ENCODE measurements around the gene MATN4.

Gene MATN4

DNA sequence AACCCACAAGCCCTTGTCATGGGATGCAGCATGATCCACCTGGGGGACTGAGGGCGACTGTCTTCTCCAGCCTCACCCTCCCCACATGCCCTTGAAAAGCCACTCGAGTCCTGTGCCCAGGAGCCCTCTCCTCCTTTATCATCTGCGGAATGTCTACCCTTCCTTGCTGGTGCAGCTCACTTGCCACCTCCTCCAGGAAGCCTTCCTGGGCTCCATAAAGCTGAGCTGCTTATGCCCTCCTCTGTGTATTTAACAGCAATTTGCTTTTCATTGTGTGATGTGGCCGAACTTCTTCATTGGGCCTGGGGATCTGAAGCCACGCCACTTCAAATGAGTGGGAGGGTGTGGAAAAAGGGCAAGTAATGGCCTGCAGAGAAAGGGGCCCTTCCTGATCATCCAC is 19.2 kb downstream of the MATN4 start:
- DNase-seq = no peak

- no peak for DNase-seq
Measured at GRCh38 chr20:45288376-45288775, 19.7 kb downstream of the MATN4 start.

DNA sequence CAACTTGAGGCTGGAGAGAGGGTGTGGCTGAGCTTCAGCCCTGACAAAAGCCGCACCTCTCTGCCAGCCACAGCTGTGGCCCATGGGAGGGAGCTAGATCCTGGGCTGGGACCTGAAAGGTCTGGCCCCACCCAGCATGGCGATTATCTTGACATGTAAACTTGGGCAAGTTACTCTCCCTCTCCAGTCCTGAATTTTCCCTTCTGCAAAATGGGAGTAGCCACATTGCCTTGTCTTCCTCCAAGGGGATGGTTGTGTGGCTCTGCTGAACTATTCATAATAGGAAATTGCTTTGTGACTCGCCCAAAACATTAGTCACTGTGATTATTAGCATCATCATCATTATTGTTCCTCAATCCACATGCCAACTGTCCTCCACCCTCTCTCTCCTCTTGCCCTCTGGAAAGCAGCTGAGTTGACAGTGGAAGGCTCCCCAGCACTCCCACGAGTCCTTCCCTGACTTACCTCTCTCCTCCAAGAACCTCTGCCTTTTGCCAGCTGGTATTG is 24.5 kb downstream of the MATN4 start:
- no peak for DNase-seq

GRCh38 chr20:45282700-45283550 is 25.2 kb downstream of the MATN4 start:
- no peak for DNase-seq

DNA sequence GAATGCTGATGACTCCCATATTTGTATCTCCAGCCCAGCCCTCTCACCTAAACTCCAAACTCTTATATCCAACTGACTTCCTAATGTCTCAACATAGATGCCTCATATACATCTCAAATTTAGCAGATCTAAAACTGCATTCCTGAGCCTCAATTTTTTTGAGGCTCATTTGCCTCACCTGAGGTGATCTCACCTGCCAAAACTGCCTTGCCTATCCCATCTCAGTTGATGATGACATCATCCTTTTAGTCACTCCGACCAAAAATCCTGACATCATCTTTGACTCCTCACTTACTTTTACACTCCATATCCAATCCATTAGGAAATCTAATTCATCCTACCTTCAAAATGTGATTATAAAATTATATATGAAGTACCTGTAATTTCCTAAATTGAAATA is 28.1 kb downstream of the MATN4 start:
- DNase-seq = no peak

- DNase-seq = no peak
Measured at GRCh38 chr20:45275338-45275737, 32.8 kb downstream of the MATN4 start.

GRCh38 chr20:45269754-45270270 is 38.3 kb downstream of the MATN4 start:
- DNase-seq = no peak

- DNase-seq = no peak
Measured at GRCh38 chr20:45269056-45269455, 39.0 kb downstream of the MATN4 start.

GRCh38 chr20:45268531-45268930 is 39.6 kb downstream of the MATN4 start:
- DNase-seq = no peak

DNA sequence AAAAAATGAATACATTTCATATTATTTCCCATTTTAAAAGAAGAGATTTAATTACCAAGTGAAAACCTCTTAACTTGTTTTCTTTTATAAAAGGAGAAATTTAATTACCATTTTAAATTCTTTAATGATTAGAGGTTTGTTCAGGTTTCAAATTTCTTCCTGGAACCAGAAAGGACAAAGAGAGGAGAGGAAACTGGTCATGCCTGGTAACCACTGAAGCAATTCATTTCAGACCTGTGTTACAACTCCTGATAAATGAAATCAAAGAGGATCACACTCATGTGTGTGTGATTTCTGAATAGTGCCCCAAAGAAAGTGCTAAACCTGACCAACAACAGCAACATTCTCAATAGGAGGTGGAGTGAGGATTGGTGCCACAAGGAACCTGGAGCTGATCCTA is 41.1 kb downstream of the MATN4 start:
- DNase-seq = no peak

DNA sequence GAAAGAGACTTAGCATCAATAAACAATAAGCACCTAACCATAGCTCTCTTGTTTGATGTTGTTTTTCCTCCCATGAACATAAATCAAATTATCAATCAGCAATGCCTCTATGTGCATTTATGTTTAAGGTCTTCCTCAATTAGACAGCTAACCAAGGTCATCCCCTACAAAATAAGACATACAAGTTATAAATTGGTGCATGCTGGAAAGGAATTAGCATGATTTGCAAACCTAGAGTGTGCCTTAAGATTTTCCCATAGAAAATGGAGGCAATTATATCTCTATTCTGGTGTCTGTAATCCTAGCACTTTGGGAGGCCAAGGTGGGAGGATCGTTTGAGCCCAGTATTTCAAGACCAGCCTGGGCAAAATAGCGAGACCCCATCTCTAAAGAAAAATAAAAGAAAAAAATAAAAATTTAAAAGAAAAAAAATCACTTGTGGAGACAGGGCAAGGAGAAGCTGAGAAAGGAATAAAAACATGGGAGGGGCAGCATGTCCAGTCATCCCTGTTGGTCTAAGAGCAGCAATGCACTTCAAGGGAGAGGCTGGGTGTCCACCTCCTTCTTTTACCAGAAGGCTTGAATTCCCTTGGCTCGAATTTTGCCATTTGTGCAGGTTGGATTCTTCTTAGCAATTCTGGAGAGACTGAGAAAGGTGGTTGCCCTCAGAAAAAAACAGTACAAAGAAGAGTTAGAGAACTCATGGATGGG is 44.4 kb downstream of the MATN4 start:
- no peak for DNase-seq

DNA sequence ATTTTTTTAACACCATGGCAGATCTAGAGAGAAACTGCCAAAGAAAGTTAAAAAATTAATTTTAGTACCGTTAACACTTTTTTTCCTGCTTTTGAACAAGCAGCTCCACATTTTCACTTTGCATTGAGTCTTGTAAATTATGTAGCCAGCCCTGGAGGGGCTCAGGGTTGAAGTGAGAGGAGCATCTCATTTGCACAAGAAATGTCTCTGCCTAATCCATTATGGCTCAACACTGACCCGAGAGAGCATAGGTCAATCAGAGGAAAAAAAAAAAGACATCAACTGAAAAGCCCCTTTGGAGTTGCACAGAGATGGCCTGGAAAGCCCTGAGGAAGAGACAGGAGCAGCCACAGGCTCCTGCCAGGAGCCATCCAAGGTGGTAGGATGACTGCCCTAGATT is 49.4 kb downstream of the MATN4 start:
- no peak for DNase-seq

DNA sequence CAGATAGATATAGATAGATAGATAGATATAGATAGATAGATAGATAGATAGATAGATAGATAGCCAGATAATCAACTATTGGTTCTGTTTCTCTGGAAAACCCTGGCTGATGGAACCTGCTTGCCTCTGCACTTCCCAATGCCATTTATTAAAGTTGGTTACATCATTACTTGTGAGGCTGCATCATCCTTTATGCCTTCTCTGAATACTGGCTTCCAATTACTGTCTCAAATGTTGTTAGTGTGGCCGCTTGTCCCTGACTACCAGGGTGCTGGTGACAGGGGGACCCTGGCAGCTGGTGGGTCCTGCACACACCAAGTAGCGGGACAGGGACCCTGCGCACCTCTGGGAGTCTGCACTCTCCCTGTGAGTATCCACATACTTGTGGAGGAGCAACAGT is 49.8 kb downstream of the MATN4 start:
- DNase-seq = no peak

- DNase-seq = no peak
Measured at GRCh38 chr20:45257711-45258110, 50.4 kb downstream of the MATN4 start.

- no peak for DNase-seq
Measured at GRCh38 chr20:45257161-45257560, 50.9 kb downstream of the MATN4 start.

- DNase-seq = no peak
Measured at GRCh38 chr20:45254383-45255262, 53.5 kb downstream of the MATN4 start, which contains the start of gene SLPI. Gene SLPI, minus strand, starts transcription at chr20:45254564. Its CDS starts 21 bp downstream, at chr20:45254543.

DNA sequence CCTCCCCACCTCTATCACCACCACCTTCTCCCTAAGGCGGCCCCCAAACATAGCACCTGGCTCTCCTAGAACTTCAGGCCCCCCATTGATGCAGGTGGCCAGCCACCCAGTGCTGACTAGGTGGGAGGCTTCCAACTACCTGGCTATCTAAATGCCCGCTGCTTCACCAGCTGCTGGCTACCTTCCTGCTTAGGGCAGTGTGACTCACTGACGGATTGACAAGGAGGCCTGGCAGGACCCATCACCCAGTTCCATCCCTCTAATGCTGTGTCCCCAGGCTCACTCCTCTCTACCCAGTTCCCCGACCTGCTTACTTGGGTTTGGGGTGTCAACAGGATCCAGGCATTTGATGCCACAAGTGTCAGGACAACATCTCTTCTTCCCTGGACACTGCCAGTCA is 54.8 kb downstream of the MATN4 start:
- no peak for DNase-seq

GRCh38 chr20:45251884-45252560 is 56.1 kb downstream of the MATN4 start:
- DNase-seq = no peak

- no peak for DNase-seq
Measured at GRCh38 chr20:45248609-45249008, 59.5 kb downstream of the MATN4 start.

DNA sequence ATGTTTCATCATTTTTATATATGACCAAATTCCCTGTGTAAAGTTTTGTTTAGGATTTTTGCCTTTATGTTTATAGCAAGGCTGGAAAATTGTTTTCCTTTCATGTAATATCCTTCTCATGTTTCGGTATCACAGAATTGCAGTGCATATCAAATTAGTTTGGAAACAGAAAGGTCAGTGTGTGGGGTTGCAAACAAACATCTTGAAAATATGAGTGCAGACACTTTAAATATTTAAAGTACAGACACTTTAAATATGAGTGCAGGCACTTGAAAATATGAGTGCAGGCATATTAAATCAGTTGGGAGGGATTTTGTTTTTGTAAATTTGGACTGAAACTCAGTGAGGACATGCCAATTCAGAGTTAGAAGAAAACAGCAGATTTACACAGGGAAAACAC is 60.2 kb downstream of the MATN4 start:
- no peak for DNase-seq

GRCh38 chr20:45246109-45246508 is 62.0 kb downstream of the MATN4 start:
- DNase-seq = no peak
